ENCODE data around the gene MAN2B2. TPM values are rescaled to one million over a fixed set of nuclear protein-coding genes. Genes with fewer than 3 reads are reported as not detected.

MAN2B2 gene
- total RNA-seq, 4 donors from 2014 or later, result 32.7 to 95.3 (median 80.2) TPM

- H3K36me3 ChIP-seq, result no peaks in the 10 kb centered on the region
- H3K4me1 ChIP-seq, result peaks cover 24 to 39% of the 10 kb centered on the region in 2 donors
- intact Hi-C loops (cut with DNase I), result no loop called here
- no peak overlapping the region for H3K27ac ChIP-seq
- WGBS, 2 donors, result 27 to 43% methylated on average over 2 to 5 of the region's 6 CpGs
- no peaks in the 10 kb centered on the region for H3K9me3 ChIP-seq
- no peaks in the 10 kb centered on the region for H3K27me3 ChIP-seq
- TF ChIP-seq POLR2A (IDR thresholded peaks at IDR 0.05) (no peak), CTCF (IDR thresholded peaks at IDR 0.05) (no peak)
- H3K4me3 ChIP-seq (replicated peaks in 1 of 3), result no peak overlapping the region
- no peak for DNase-seq
These were observed 1.4 kb upstream of the MAN2B2 start for GRCh38 chr4:6573551-6573950.

DNA sequence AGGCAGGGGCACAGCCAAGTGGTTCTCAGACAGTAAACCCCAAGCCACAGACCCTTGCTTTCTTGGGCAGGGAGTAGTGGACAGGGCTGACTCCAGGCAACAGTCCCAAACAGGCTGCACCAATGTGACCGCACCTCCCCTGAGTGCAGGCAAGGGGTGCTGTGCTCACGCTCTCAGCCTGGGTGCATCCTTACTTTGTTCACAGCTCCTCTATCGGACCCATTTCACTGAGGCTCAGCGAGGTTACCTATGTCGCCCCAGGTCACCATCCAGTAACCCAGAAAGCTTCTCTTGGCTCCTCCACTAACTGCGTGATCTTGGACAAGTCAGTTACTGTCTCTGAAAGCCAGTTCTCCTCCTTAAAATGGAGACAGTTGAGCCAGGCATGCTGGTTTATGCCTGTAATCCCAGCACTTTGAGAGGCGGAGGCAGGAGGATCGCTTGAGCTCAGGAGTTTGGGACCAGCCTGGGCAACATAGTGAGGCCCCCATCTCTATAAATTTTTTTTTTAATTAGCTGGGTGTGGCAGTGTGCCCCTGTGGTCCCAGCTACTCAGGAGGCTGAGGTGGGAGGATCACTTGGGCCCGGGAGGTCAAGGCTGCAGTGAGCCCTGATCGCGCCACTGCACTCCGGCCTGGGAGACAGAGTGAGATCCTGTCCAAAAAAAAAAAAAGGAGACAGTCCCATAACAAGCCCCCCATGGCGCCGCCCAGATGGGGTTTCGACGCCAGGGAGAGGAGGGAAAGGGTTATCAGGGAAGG, 823 bp upstream of the MAN2B2 start:
- Histone ChIP-seq H3K36me3 (no peaks in the 10 kb centered on the region), H3K9me3 (no peaks in the 10 kb centered on the region), H3K27me3 (no peaks in the 10 kb centered on the region), H3K4me3 (replicated peaks in 1 of 3) (peak overlapping the region; percentile 24 to 63 (median 36)), H3K4me1 (peaks cover 24 to 40% of the 10 kb centered on the region in 2 donors), H3K27ac (no peak overlapping the region)
- 55 to 59% methylated on average over 16 of the region's 16 CpGs for WGBS, 2 donors
- no peak for TF ChIP-seq CTCF (IDR thresholded peaks at IDR 0.05)
- TF ChIP-seq POLR2A (IDR thresholded peaks at IDR 0.05), result no peak
- DNase-seq, result no peak
- intact Hi-C loops (cut with DNase I), result no loop called here

- 61 to 63% methylated on average over 11 to 12 of the region's 17 CpGs for WGBS, 2 donors
- TF ChIP-seq CTCF (IDR thresholded peaks at IDR 0.05), result no peak
- no peak for TF ChIP-seq POLR2A (IDR thresholded peaks at IDR 0.05)
- Histone ChIP-seq H3K27me3 (no peaks in the 10 kb centered on the region), H3K36me3 (peaks cover 6 to 11% of the 10 kb centered on the region in 2 donors), H3K4me3 (replicated peaks in 1 of 3) (peak overlapping the region; percentile 63 to 86 (median 84)), H3K4me1 (peaks cover 24 to 40% of the 10 kb centered on the region in 2 donors), H3K27ac (peak overlapping the region in 2 of 3 donors; percentile 47 to 61), H3K9me3 (no peaks in the 10 kb centered on the region)
- intact Hi-C loops (cut with DNase I), result no loop called here
- peak in 1 of 2 donors; percentile 8 for DNase-seq
These were observed 683 bp downstream of the MAN2B2 start for GRCh38 chr4:6575503-6576240.

GRCh38 chr4:6576512-6576911, 1.5 kb downstream of the MAN2B2 start:
- peaks cover 24 to 40% of the 10 kb centered on the region in 2 donors for H3K4me1 ChIP-seq
- peak; percentile 86 to 94 for DNase-seq
- peak overlapping the region in 2 of 3 donors; percentile 47 to 61 for H3K27ac ChIP-seq
- H3K4me3 ChIP-seq (replicated peaks in 1 of 3), result no peak overlapping the region
- TF ChIP-seq POLR2A (IDR thresholded peaks at IDR 0.05) (no peak), CTCF (IDR thresholded peaks at IDR 0.05) (no peak)
- 37 to 75% methylated on average over 10 to 15 of the region's 16 CpGs for WGBS, 2 donors
- intact Hi-C loops (cut with DNase I), result no loop called here
- H3K27me3 ChIP-seq, result no peaks in the 10 kb centered on the region
- H3K9me3 ChIP-seq, result no peaks in the 10 kb centered on the region
- H3K36me3 ChIP-seq, result peaks cover 6 to 12% of the 10 kb centered on the region in 2 donors

- H3K4me3 ChIP-seq (replicated peaks in 1 of 3), result no peak overlapping the region
- no peaks in the 10 kb centered on the region for H3K9me3 ChIP-seq
- H3K4me1 ChIP-seq, result peaks cover 24 to 40% of the 10 kb centered on the region in 2 donors
- peak overlapping the region in 2 of 3 donors; percentile 47 to 61 for H3K27ac ChIP-seq
- TF ChIP-seq CTCF (IDR thresholded peaks at IDR 0.05) (no peak), POLR2A (IDR thresholded peaks at IDR 0.05) (no peak)
- intact Hi-C loops (cut with DNase I), result no loop called here
- no peak for DNase-seq
- H3K36me3 ChIP-seq, result peaks cover 6 to 15% of the 10 kb centered on the region in 2 donors
- 92 to 96% methylated on average over 7 to 9 of the region's 9 CpGs for WGBS, 2 donors
- no peaks in the 10 kb centered on the region for H3K27me3 ChIP-seq
These were observed 1.9 kb downstream of the MAN2B2 start for GRCh38 chr4:6576932-6577331.
